OCI-M1 (cell line): ENCODE results near the gene TEKTIP1.
"Not testable (repeated sequence)": the region's sequence is repeated elsewhere in the genome, so short reads cannot be mapped to it uniquely, and the experiment has no call there.

ENCODE experiments used
- DNase-seq: peaks from one replicate; lab custom pipeline; 2025; lab: John Stamatoyannopoulos, UW

The TEKTIP1 gene

GRCh38 chr19:3557461-3558248 lies 18.7 kb downstream of the TEKTIP1 start, which contains the start of gene MFSD12:
MFSD12 (minus strand) TSS chr19:3557586; CDS start chr19:3557403, 183 bp downstream.
- DNase-seq: peak; percentile 92

GRCh38 chr19:3563709-3564524 lies 24.9 kb downstream of the TEKTIP1 start:
- no peak for DNase-seq

- no peak for DNase-seq
These were observed 26.2 kb downstream of the TEKTIP1 start for GRCh38 chr19:3565139-3565538.

- DNase-seq: not testable (repeated sequence)
These were observed 31.1 kb downstream of the TEKTIP1 start for GRCh38 chr19:3570042-3570441.

- DNase-seq: no peak
These were observed 31.6 kb downstream of the TEKTIP1 start for GRCh38 chr19:3570606-3571011.

GRCh38 chr19:3572132-3572854 lies 33.3 kb downstream of the TEKTIP1 start:
- DNase-seq: peak; percentile 98

- no peak for DNase-seq
These were observed 33.8 kb downstream of the TEKTIP1 start, which contains the start of gene HMG20B for GRCh38 chr19:3572855-3573161. HMG20B (plus strand) TSS chr19:3572944; CDS start chr19:3573310, 366 bp downstream.

GRCh38 chr19:3573162-3573857 lies 34.3 kb downstream of the TEKTIP1 start:
- peak; percentile 18 for DNase-seq

GRCh38 chr19:3573858-3574637 lies 35.1 kb downstream of the TEKTIP1 start:
- DNase-seq: peak; percentile 96

GRCh38 chr19:3575260-3575741 lies 36.3 kb downstream of the TEKTIP1 start:
- DNase-seq: peak; percentile 41

- no peak for DNase-seq
These were observed 37.1 kb downstream of the TEKTIP1 start for GRCh38 chr19:3575949-3576673.

- no peak for DNase-seq
These were observed 37.9 kb downstream of the TEKTIP1 start for GRCh38 chr19:3576696-3577443.

- no peak for DNase-seq
These were observed 38.9 kb downstream of the TEKTIP1 start for GRCh38 chr19:3577723-3578344.

- DNase-seq: no peak
These were observed 39.4 kb downstream of the TEKTIP1 start for GRCh38 chr19:3578390-3578789.

- peak; percentile 17 for DNase-seq
These were observed 41.4 kb downstream of the TEKTIP1 start for GRCh38 chr19:3580156-3580934.

GRCh38 chr19:3581792-3582191 lies 42.8 kb downstream of the TEKTIP1 start:
- DNase-seq: not testable (repeated sequence)

- DNase-seq: not testable (repeated sequence)
These were observed 45.2 kb downstream of the TEKTIP1 start for GRCh38 chr19:3584036-3584802.
